ENCODE measurements around the gene PLEKHH2.

PLEKHH2 gene

GRCh38 chr2:43675646-43676321 is 38.7 kb downstream of the PLEKHH2 start:
- TF ChIP-seq POLR2AphosphoS5 (IDR thresholded peaks at IDR 0.05; ENCODE audit: low read depth, low read length): no peak
- no peak for TF ChIP-seq TAF1 (IDR thresholded peaks at IDR 0.05; ENCODE audit: borderline replicate concordance, insufficient read depth, low read length)
- no peak for TF ChIP-seq FOXP2 (optimal IDR thresholded peaks at IDR 0.05; ENCODE audit: borderline replicate concordance, extremely low read depth, extremely low read length, insufficient read depth)
- no peak for TF ChIP-seq REST (IDR thresholded peaks at IDR 0.05; ENCODE audit: insufficient read depth in 1 of 2, low read depth in 2 of 2, low read length in 2 of 2)
- no peak for TF ChIP-seq SIN3A (IDR thresholded peaks at IDR 0.05; ENCODE audit: borderline replicate concordance, insufficient read depth, low read length)

GRCh38 chr2:43676322-43677050 is 39.4 kb downstream of the PLEKHH2 start, which contains the start of gene C1GALT1C1L:
Gene C1GALT1C1L, minus strand, starts transcription at chr2:43676429. Its CDS starts 107 bp downstream, at chr2:43676322.
- TF ChIP-seq REST (IDR thresholded peaks at IDR 0.05; ENCODE audit: insufficient read depth in 1 of 2, low read depth in 2 of 2, low read length in 2 of 2) (no peak), SIN3A (IDR thresholded peaks at IDR 0.05; ENCODE audit: borderline replicate concordance, insufficient read depth, low read length) (no peak), TAF1 (IDR thresholded peaks at IDR 0.05; ENCODE audit: borderline replicate concordance, insufficient read depth, low read length) (no peak), POLR2AphosphoS5 (IDR thresholded peaks at IDR 0.05; ENCODE audit: low read depth, low read length) (no peak), FOXP2 (optimal IDR thresholded peaks at IDR 0.05; ENCODE audit: borderline replicate concordance, extremely low read depth, extremely low read length, insufficient read depth) (peak; percentile 20)

GRCh38 chr2:43685357-43685756 is 48.3 kb downstream of the PLEKHH2 start:
- no peak for TF ChIP-seq REST (IDR thresholded peaks at IDR 0.05; ENCODE audit: insufficient read depth in 1 of 2, low read depth in 2 of 2, low read length in 2 of 2)
- no peak for TF ChIP-seq TAF1 (IDR thresholded peaks at IDR 0.05; ENCODE audit: borderline replicate concordance, insufficient read depth, low read length)
- TF ChIP-seq SIN3A (IDR thresholded peaks at IDR 0.05; ENCODE audit: borderline replicate concordance, insufficient read depth, low read length): no peak
- TF ChIP-seq FOXP2 (optimal IDR thresholded peaks at IDR 0.05; ENCODE audit: borderline replicate concordance, extremely low read depth, extremely low read length, insufficient read depth): no peak
- TF ChIP-seq POLR2AphosphoS5 (IDR thresholded peaks at IDR 0.05; ENCODE audit: low read depth, low read length): no peak

- TF ChIP-seq FOXP2 (optimal IDR thresholded peaks at IDR 0.05; ENCODE audit: borderline replicate concordance, extremely low read depth, extremely low read length, insufficient read depth) (no peak), POLR2AphosphoS5 (IDR thresholded peaks at IDR 0.05; ENCODE audit: low read depth, low read length) (no peak), TAF1 (IDR thresholded peaks at IDR 0.05; ENCODE audit: borderline replicate concordance, insufficient read depth, low read length) (no peak), SIN3A (IDR thresholded peaks at IDR 0.05; ENCODE audit: borderline replicate concordance, insufficient read depth, low read length) (no peak), REST (IDR thresholded peaks at IDR 0.05; ENCODE audit: insufficient read depth in 1 of 2, low read depth in 2 of 2, low read length in 2 of 2) (no peak)
Observed at GRCh38 chr2:43689999-43690398, 52.9 kb downstream of the PLEKHH2 start.

Data from PFSK-1 (cell line).